WTC11 (cell line): Measurements from ENCODE around the gene FTCD.

ENCODE experiments used
- HMGA2 ChIP-seq: fragments of 250-450 bp; sonication (Bioruptor Pico); IDR thresholded peaks from 2 replicates; pipeline ENCODE4 v1.4.0; 2021; ENCODE audit warnings: mild to moderate bottlenecking, moderate library complexity
- SMAD4 ChIP-seq: sonication (generic); formaldehyde crosslinking; IDR thresholded peaks from 2 replicates; pipeline ENCODE4 v1.8.0; 2022; ENCODE audit warnings: mild to moderate bottlenecking, missing genetic modification reagents
- ZBTB21 ChIP-seq: sonication (generic); formaldehyde crosslinking; IDR thresholded peaks from 2 replicates; pipeline ENCODE4 v1.8.1; 2023; ENCODE audit warnings: mild to moderate bottlenecking, missing genetic modification reagents, borderline replicate concordance
- ZNF263 ChIP-seq: sonication (generic); formaldehyde crosslinking; IDR thresholded peaks from 2 replicates; pipeline ENCODE4 v1.8.1; 2022; ENCODE audit warnings: low read depth, mild to moderate bottlenecking, moderate library complexity, missing genetic modification reagents
- TF ChIP-seq, protein P1 (sequence below): fragments of 200-600 bp; IDR thresholded peaks from 2 replicates; pipeline ENCODE4 v1.8.0; 2022; ENCODE audit warnings: antibody characterized with exemption
- TF ChIP-seq, protein P2 (sequence below): sonication (generic); formaldehyde crosslinking; IDR thresholded peaks from 2 replicates; pipeline ENCODE4 v1.8.1; 2022; ENCODE audit warnings: low read depth, mild to moderate bottlenecking, moderate library complexity, missing genetic modification reagents, borderline replicate concordance
- TF ChIP-seq, protein P3 (sequence below): sonication (generic); formaldehyde crosslinking; IDR thresholded peaks from 2 replicates; pipeline ENCODE4 v1.8.0; 2022; ENCODE audit warnings: missing genetic modification reagents
- TF ChIP-seq, protein P4 (sequence below): sonication (generic); formaldehyde crosslinking; IDR thresholded peaks from 2 replicates; pipeline ENCODE4 v1.8.1; 2023; ENCODE audit warnings: mild to moderate bottlenecking, missing genetic modification reagents, moderate library complexity

DNA sequence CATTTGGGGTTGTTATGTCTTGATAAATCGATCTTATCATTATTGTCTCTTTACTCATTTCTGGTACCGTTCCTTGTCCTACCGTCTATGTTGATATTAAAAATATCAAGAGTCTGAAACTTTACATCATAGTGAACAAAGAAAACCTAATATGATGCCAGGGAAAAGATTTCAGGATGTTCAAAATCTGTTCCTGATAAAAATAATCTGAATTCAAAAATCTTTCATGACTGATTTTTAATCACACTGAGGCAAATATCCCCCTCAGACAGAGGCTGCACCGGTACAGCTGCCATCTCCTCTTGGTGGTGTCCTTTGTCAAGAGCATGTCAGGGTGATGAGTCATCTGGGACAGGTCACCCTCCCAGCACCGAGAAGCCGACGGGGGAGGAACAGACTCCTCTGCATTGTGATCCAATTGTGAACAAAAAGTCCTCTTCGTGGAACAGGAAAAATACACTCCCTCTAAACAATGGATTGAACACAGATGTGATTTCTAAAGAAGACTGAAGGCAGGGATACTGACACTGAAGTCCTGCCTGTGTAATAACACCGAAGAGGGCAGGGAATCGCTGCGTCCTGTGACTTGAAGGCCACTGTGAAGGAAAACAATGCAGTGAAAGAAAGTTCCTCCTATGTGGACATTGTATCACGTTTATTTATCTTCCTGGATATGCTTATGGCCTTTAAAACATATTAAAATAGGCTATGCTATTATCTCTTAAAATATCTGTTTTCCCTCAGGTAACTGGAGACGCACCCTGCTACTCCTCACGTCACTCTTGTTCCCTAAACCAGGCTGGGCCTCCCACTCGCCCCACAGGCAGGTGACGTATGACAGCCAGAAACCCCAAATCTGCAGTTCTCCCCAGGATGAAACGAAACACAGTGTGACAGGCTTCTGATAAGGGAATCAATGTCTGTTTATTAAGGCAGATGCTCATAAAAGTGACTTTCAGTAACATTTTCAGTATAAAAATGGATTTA, 33.1 kb upstream of the FTCD start:
- no peak for TF ChIP-seq SMAD4 (CRISPR knock-in tag)
- TF ChIP-seq ZBTB21 (CRISPR knock-in tag) = no peak
- TF ChIP-seq HMGA2 (CRISPR knock-in tag) = no peak
- TF ChIP-seq, protein P1, sequence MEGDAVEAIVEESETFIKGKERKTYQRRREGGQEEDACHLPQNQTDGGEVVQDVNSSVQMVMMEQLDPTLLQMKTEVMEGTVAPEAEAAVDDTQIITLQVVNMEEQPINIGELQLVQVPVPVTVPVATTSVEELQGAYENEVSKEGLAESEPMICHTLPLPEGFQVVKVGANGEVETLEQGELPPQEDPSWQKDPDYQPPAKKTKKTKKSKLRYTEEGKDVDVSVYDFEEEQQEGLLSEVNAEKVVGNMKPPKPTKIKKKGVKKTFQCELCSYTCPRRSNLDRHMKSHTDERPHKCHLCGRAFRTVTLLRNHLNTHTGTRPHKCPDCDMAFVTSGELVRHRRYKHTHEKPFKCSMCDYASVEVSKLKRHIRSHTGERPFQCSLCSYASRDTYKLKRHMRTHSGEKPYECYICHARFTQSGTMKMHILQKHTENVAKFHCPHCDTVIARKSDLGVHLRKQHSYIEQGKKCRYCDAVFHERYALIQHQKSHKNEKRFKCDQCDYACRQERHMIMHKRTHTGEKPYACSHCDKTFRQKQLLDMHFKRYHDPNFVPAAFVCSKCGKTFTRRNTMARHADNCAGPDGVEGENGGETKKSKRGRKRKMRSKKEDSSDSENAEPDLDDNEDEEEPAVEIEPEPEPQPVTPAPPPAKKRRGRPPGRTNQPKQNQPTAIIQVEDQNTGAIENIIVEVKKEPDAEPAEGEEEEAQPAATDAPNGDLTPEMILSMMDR = no peak
- TF ChIP-seq, protein P2, sequence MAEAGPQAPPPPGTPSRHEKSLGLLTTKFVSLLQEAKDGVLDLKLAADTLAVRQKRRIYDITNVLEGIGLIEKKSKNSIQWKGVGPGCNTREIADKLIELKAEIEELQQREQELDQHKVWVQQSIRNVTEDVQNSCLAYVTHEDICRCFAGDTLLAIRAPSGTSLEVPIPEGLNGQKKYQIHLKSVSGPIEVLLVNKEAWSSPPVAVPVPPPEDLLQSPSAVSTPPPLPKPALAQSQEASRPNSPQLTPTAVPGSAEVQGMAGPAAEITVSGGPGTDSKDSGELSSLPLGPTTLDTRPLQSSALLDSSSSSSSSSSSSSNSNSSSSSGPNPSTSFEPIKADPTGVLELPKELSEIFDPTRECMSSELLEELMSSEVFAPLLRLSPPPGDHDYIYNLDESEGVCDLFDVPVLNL (CRISPR knock-in tag) = no peak
- TF ChIP-seq, protein P3, sequence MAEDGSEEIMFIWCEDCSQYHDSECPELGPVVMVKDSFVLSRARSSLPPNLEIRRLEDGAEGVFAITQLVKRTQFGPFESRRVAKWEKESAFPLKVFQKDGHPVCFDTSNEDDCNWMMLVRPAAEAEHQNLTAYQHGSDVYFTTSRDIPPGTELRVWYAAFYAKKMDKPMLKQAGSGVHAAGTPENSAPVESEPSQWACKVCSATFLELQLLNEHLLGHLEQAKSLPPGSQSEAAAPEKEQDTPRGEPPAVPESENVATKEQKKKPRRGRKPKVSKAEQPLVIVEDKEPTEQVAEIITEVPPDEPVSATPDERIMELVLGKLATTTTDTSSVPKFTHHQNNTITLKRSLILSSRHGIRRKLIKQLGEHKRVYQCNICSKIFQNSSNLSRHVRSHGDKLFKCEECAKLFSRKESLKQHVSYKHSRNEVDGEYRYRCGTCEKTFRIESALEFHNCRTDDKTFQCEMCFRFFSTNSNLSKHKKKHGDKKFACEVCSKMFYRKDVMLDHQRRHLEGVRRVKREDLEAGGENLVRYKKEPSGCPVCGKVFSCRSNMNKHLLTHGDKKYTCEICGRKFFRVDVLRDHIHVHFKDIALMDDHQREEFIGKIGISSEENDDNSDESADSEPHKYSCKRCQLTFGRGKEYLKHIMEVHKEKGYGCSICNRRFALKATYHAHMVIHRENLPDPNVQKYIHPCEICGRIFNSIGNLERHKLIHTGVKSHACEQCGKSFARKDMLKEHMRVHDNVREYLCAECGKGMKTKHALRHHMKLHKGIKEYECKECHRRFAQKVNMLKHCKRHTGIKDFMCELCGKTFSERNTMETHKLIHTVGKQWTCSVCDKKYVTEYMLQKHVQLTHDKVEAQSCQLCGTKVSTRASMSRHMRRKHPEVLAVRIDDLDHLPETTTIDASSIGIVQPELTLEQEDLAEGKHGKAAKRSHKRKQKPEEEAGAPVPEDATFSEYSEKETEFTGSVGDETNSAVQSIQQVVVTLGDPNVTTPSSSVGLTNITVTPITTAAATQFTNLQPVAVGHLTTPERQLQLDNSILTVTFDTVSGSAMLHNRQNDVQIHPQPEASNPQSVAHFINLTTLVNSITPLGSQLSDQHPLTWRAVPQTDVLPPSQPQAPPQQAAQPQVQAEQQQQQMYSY = no peak
- no peak for TF ChIP-seq ZNF263 (CRISPR knock-in tag)
- TF ChIP-seq, protein P4, sequence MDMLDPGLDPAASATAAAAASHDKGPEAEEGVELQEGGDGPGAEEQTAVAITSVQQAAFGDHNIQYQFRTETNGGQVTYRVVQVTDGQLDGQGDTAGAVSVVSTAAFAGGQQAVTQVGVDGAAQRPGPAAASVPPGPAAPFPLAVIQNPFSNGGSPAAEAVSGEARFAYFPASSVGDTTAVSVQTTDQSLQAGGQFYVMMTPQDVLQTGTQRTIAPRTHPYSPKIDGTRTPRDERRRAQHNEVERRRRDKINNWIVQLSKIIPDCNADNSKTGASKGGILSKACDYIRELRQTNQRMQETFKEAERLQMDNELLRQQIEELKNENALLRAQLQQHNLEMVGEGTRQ (CRISPR knock-in tag) = no peak
